Prostate gland (tissue), 2 donors: ENCODE data around the gene ZCCHC7.

Source experiments
- CTCF ChIP-seq, 4 experiments: fragments of 200-600 bp in 2 of 4; fragments of 450-650 bp in 2 of 4; sonication (generic) in 2 of 4; IDR thresholded peaks; 1 replicate in 3 of 4; 2 replicates in 1 of 4; pipeline ENCODE4 v1.5.1; 2016 to 2019; ENCODE audit warnings: antibody characterized with exemption in 4 of 4, mild to moderate bottlenecking in 2 of 4, moderate library complexity in 2 of 4
- POLR2AphosphoS5 ChIP-seq: sonication (generic); formaldehyde crosslinking; IDR thresholded peaks from one replicate; pipeline ENCODE4 v1.6.1; 2017; ENCODE audit warnings: antibody characterized with exemption

GRCh38 chr9:37150415-37150814 is 30.0 kb downstream of the ZCCHC7 start:
- TF ChIP-seq CTCF (IDR thresholded peaks at IDR 0.05) (no peak), POLR2AphosphoS5 (no peak)
